ENCODE results near the gene ARHGAP21.
A peak's percentile ranks its signal among the peaks of the same experiment; 100 is the strongest.

DNA sequence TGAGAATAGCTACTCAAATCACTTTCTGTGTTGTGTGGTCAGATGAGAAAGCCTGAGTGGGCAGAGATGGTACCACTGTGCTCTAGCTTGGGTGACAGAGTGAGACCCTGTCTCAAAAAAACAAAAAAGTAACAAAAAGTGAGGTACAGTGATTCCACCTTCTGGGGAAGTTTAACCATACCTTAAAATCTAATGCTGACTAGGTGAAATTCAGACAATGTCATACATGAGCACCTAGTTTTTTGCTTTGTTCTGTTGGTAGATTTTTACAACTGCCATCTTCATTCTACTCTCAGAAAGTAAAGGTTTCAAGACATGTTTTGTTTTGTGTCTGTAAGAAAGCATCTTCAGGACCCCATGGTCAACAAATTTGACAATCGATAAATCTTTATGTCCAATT lies 144.2 kb downstream of the ARHGAP21 start:
- TF ChIP-seq SMARCE1 (IDR thresholded peaks at IDR 0.05) (no peak), MAFF (IDR thresholded peaks at IDR 0.05; ENCODE audit: low read length) (peak; percentile 37; the same call in 1 of the 2 replicates), FOXM1 (IDR thresholded peaks at IDR 0.05; ENCODE audit: low read depth) (no peak), FOXM1 (CRISPR knock-in tag; IDR thresholded peaks at IDR 0.05; ENCODE audit: low read depth) (no peak), GATAD2A (IDR thresholded peaks at IDR 0.05) (no peak), CREB1 (IDR thresholded peaks at IDR 0.05) (no peak), CREB1 (CRISPR knock-in tag; IDR thresholded peaks at IDR 0.05) (no peak), ZNF174 (CRISPR knock-in tag; IDR thresholded peaks at IDR 0.05) (no peak), KDM1A (IDR thresholded peaks at IDR 0.05) (no peak), JUND (IDR thresholded peaks at IDR 0.05; ENCODE audit: borderline replicate concordance, low read depth, low read length) (no peak), JUND (tag; IDR thresholded peaks at IDR 0.05; ENCODE audit: borderline replicate concordance, low read depth, low read length) (no peak), BRD9 (IDR thresholded peaks at IDR 0.05; ENCODE audit: low read depth, partially characterized antibody) (no peak)
- TF ChIP-seq, protein P1, sequence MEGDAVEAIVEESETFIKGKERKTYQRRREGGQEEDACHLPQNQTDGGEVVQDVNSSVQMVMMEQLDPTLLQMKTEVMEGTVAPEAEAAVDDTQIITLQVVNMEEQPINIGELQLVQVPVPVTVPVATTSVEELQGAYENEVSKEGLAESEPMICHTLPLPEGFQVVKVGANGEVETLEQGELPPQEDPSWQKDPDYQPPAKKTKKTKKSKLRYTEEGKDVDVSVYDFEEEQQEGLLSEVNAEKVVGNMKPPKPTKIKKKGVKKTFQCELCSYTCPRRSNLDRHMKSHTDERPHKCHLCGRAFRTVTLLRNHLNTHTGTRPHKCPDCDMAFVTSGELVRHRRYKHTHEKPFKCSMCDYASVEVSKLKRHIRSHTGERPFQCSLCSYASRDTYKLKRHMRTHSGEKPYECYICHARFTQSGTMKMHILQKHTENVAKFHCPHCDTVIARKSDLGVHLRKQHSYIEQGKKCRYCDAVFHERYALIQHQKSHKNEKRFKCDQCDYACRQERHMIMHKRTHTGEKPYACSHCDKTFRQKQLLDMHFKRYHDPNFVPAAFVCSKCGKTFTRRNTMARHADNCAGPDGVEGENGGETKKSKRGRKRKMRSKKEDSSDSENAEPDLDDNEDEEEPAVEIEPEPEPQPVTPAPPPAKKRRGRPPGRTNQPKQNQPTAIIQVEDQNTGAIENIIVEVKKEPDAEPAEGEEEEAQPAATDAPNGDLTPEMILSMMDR (IDR thresholded peaks at IDR 0.05 in 2 of 3, conservative IDR thresholded peaks at IDR 0.05 in 1 of 3; ENCODE audit: insufficient read depth in 2 of 3, low read depth in 1 of 3, low read length in 3 of 3) = no peak
- TF ChIP-seq, protein P2, sequence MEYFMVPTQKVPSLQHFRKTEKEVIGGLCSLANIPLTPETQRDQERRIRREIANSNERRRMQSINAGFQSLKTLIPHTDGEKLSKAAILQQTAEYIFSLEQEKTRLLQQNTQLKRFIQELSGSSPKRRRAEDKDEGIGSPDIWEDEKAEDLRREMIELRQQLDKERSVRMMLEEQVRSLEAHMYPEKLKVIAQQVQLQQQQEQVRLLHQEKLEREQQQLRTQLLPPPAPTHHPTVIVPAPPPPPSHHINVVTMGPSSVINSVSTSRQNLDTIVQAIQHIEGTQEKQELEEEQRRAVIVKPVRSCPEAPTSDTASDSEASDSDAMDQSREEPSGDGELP (CRISPR knock-in tag; IDR thresholded peaks at IDR 0.05; ENCODE audit: borderline replicate concordance) = no peak
- TF ChIP-seq, protein P3, sequence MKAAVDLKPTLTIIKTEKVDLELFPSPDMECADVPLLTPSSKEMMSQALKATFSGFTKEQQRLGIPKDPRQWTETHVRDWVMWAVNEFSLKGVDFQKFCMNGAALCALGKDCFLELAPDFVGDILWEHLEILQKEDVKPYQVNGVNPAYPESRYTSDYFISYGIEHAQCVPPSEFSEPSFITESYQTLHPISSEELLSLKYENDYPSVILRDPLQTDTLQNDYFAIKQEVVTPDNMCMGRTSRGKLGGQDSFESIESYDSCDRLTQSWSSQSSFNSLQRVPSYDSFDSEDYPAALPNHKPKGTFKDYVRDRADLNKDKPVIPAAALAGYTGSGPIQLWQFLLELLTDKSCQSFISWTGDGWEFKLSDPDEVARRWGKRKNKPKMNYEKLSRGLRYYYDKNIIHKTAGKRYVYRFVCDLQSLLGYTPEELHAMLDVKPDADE (conservative IDR thresholded peaks at IDR 0.05; ENCODE audit: control insufficient read depth, low read depth, low read length) = no peak
- TF ChIP-seq, protein P4, sequence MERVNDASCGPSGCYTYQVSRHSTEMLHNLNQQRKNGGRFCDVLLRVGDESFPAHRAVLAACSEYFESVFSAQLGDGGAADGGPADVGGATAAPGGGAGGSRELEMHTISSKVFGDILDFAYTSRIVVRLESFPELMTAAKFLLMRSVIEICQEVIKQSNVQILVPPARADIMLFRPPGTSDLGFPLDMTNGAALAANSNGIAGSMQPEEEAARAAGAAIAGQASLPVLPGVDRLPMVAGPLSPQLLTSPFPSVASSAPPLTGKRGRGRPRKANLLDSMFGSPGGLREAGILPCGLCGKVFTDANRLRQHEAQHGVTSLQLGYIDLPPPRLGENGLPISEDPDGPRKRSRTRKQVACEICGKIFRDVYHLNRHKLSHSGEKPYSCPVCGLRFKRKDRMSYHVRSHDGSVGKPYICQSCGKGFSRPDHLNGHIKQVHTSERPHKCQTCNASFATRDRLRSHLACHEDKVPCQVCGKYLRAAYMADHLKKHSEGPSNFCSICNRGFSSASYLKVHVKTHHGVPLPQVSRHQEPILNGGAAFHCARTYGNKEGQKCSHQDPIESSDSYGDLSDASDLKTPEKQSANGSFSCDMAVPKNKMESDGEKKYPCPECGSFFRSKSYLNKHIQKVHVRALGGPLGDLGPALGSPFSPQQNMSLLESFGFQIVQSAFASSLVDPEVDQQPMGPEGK (CRISPR knock-in tag; IDR thresholded peaks at IDR 0.05; ENCODE audit: borderline replicate concordance) = no peak
- TF ChIP-seq, protein P5, sequence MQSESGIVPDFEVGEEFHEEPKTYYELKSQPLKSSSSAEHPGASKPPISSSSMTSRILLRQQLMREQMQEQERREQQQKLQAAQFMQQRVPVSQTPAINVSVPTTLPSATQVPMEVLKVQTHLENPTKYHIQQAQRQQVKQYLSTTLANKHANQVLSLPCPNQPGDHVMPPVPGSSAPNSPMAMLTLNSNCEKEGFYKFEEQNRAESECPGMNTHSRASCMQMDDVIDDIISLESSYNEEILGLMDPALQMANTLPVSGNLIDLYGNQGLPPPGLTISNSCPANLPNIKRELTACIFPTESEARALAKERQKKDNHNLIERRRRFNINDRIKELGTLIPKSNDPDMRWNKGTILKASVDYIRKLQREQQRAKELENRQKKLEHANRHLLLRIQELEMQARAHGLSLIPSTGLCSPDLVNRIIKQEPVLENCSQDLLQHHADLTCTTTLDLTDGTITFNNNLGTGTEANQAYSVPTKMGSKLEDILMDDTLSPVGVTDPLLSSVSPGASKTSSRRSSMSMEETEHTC (IDR thresholded peaks at IDR 0.05) = no peak
